ENCODE results near the gene BABAM2. TPM values are rescaled to one million over a fixed set of nuclear protein-coding genes. Genes with fewer than 3 reads are reported as not detected.
A peak's percentile ranks its signal among the peaks of the same experiment; 100 is the strongest.

Gene BABAM2
- total RNA-seq, 4 donors from 2014 or later = 24.3 to 46.1 (median 44.5) TPM

- no peaks in the 10 kb centered on the region for H3K27me3 ChIP-seq
- TF ChIP-seq CTCF (IDR thresholded peaks at IDR 0.05) = no peak
- TF ChIP-seq EP300 (IDR thresholded peaks at IDR 0.05) = no peak
- no peak for TF ChIP-seq POLR2A (IDR thresholded peaks at IDR 0.05)
- no peak for DNase-seq (ENCODE audit: low spot score in 2 of 2)
- 92 to 95% methylated on average over 6 of the region's 6 CpGs for WGBS, 2 donors
- H3K9me3 ChIP-seq = no peaks in the 10 kb centered on the region
- H3K4me1 ChIP-seq = peaks cover 0 to 26% (median 9%) of the 10 kb centered on the region in 4 donors
- no peaks in the 10 kb centered on the region for H3K36me3 ChIP-seq
- no peak overlapping the region for H3K4me3 ChIP-seq
- H3K27ac ChIP-seq = peak overlapping the region in 2 of 4 donors; percentile 37 to 99
These were observed 4.2 kb upstream of the BABAM2 start for GRCh38 chr2:27886322-27886721.

DNA sequence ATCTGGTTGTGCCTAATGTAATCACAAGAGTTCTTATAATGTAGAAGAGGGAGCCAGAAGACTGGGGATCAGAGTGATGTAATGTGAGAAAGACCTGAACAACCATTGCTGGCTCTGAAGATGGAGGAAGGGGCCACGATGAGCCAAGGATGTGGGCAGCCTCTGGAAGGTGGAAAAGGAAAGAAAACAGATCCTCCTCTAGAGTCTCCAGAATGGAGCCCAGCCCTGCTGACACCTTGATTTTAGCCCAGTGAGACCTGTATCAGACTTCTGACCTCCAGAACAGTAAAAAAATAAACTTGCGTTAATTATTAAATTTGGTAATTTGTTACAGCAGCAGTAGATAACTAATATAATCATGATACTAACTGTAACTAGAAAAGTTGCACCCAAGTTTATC is 3.4 kb upstream of the BABAM2 start:
- Histone ChIP-seq H3K4me3 (no peak overlapping the region), H3K4me1 (peaks cover 0 to 33% (median 10%) of the 10 kb centered on the region in 4 donors), H3K36me3 (no peaks in the 10 kb centered on the region), H3K27ac (peak overlapping the region in 2 of 4 donors; percentile 37 to 99), H3K9me3 (no peaks in the 10 kb centered on the region), H3K27me3 (no peaks in the 10 kb centered on the region)
- WGBS, 2 donors = 28 to 76% methylated on average over 2 of the region's 2 CpGs
- DNase-seq (ENCODE audit: low spot score in 2 of 2) = no peak
- TF ChIP-seq CTCF (IDR thresholded peaks at IDR 0.05) = no peak
- no peak for TF ChIP-seq EP300 (IDR thresholded peaks at IDR 0.05)
- TF ChIP-seq POLR2A (IDR thresholded peaks at IDR 0.05) = no peak

DNA sequence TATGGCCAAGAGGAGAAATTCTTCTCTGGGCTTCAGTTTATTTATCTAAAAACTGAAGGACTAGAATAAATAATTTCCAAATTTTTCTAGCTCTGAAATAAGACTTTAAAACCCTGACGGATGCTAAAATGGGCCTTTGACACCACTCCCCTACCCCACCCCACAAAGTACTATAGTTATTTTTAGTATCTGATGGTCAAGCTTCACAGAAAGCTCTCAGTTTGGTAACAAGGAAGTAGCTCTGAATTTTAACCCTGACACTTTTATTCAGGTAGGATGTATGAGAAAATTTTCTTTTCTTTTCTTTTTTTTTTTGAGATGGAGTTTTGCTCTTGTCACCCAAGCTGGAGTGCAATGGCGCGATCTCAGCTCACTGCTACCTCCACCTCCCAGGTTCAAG is 2.7 kb upstream of the BABAM2 start:
- H3K9me3 ChIP-seq = no peaks in the 10 kb centered on the region
- H3K27ac ChIP-seq = peak overlapping the region in 3 of 4 donors; percentile 40 to 99 (median 96)
- DNase-seq (ENCODE audit: low spot score in 2 of 2) = no peak
- TF ChIP-seq EP300 (IDR thresholded peaks at IDR 0.05) = no peak
- TF ChIP-seq CTCF (IDR thresholded peaks at IDR 0.05) = no peak
- no peak for TF ChIP-seq POLR2A (IDR thresholded peaks at IDR 0.05)
- no peaks in the 10 kb centered on the region for H3K36me3 ChIP-seq
- no peak overlapping the region for H3K4me3 ChIP-seq
- peaks cover 0 to 36% (median 10%) of the 10 kb centered on the region in 4 donors for H3K4me1 ChIP-seq
- no peaks in the 10 kb centered on the region for H3K27me3 ChIP-seq
- WGBS, 2 donors = 68 to 73% methylated on average over 3 of the region's 3 CpGs

- TF ChIP-seq EP300 (IDR thresholded peaks at IDR 0.05) = no peak
- TF ChIP-seq POLR2A (IDR thresholded peaks at IDR 0.05) = no peak
- no peak for TF ChIP-seq CTCF (IDR thresholded peaks at IDR 0.05)
- Histone ChIP-seq H3K36me3 (no peaks in the 10 kb centered on the region), H3K9me3 (no peaks in the 10 kb centered on the region), H3K27me3 (no peaks in the 10 kb centered on the region), H3K27ac (peak overlapping the region; percentile 55 to 99 (median 96)), H3K4me3 (no peak overlapping the region), H3K4me1 (peaks cover 0 to 36% (median 10%) of the 10 kb centered on the region in 4 donors)
- DNase-seq (ENCODE audit: low spot score in 2 of 2) = no peak
- 16 to 22% methylated on average over 3 of the region's 3 CpGs for WGBS, 2 donors
These were observed 1.7 kb upstream of the BABAM2 start for GRCh38 chr2:27888790-27889189.

DNA sequence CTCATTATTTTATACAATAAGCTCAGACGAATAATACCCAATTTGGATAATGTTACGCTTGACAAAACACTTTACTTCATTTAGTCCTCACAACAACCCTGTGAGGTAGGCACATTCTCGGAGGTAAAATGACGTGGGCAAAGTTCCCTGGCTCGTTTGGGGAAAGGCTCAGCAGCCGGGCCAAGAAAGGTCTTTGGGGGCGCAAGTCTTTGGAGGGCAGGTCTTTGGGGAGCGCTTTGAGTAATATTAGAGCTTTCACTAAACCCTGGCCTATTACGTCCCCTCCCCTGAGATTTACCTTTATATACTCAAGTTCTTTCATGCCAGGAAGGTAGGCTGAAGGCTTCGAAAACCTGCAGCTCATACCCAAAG is 769 bp upstream of the BABAM2 start:
- no peak for DNase-seq (ENCODE audit: low spot score in 2 of 2)
- 11 to 13% methylated on average over 10 of the region's 10 CpGs for WGBS, 2 donors
- H3K4me3 ChIP-seq = peak overlapping the region; percentile 59 to 83 (median 65)
- peaks cover 0 to 36% (median 10%) of the 10 kb centered on the region in 4 donors for H3K4me1 ChIP-seq
- no peaks in the 10 kb centered on the region for H3K9me3 ChIP-seq
- no peak for TF ChIP-seq POLR2A (IDR thresholded peaks at IDR 0.05)
- TF ChIP-seq EP300 (IDR thresholded peaks at IDR 0.05) = no peak
- TF ChIP-seq CTCF (IDR thresholded peaks at IDR 0.05) = no peak
- peak overlapping the region; percentile 95 to 99 (median 96) for H3K27ac ChIP-seq
- no peaks in the 10 kb centered on the region for H3K36me3 ChIP-seq
- H3K27me3 ChIP-seq = no peaks in the 10 kb centered on the region
